GM13977 (cell line): ENCODE data around the gene NRIP3.

ENCODE experiments used
- DNase-seq: peaks from one replicate; pipeline ENCODE4 v3.0.0; 2012; ENCODE audit warnings: low spot score
- in situ Hi-C: fragments of 300-500 bp; cut with MboI; formaldehyde crosslinking; loops from one replicate; pipeline ENCODE4 v1.12.0; 2022; ENCODE audit warnings: low sequenced_read_pairs, low pct_unique_long_range_greater_than_20kb, mixed read lengths, inconsistent platforms; ENCODE audit not compliant: unreplicated experiment
- TF ChIP-seq, protein P1 (sequence below): IDR thresholded peaks from 2 replicates; pipeline ENCODE4 v1.5.1; 2012; ENCODE audit warnings: mild to moderate bottlenecking, control low read depth; ENCODE audit not compliant: insufficient read depth; ENCODE audit errors: extremely low read depth, missing control alignments

The NRIP3 gene

DNA sequence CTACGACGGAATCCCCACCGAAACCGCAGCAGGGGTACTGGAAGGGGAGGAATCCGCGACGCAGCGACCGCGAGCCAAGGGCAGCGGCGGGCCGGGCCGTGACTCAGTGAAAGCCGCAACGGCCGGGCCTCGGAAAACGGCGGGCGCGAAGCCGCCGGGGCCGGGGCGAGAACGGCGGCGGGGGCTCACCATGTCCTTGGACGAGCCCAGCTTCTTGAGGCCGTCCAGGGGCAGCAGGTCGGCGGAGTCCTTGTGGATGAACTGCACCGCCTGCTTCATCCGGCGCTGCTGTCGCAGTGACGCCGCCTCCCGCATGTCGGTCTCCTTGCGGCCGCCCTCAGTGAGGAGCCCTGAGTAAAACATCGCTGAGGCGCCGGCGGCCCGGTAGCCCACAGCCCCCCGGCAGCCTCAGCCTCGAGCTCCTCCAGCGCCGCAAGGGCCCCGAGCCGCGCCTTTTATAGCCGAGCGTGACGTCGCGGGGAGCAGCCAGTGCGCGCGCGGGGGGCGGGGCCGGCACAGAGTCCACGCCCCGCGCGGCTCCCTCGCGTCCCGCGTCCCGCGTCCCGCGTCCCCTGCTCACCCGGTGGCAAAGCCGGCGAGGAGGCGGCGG is at the start of gene NRIP3:
TSS of gene NRIP3 (minus strand) at position 429 of the 610 bp plus-strand sequence. CDS start at position 363, 66 bp downstream.
- in situ Hi-C loops, result no loop called here
- TF ChIP-seq, protein P1, sequence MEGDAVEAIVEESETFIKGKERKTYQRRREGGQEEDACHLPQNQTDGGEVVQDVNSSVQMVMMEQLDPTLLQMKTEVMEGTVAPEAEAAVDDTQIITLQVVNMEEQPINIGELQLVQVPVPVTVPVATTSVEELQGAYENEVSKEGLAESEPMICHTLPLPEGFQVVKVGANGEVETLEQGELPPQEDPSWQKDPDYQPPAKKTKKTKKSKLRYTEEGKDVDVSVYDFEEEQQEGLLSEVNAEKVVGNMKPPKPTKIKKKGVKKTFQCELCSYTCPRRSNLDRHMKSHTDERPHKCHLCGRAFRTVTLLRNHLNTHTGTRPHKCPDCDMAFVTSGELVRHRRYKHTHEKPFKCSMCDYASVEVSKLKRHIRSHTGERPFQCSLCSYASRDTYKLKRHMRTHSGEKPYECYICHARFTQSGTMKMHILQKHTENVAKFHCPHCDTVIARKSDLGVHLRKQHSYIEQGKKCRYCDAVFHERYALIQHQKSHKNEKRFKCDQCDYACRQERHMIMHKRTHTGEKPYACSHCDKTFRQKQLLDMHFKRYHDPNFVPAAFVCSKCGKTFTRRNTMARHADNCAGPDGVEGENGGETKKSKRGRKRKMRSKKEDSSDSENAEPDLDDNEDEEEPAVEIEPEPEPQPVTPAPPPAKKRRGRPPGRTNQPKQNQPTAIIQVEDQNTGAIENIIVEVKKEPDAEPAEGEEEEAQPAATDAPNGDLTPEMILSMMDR, result no peak
- DNase-seq, result peak; percentile 82

DNA sequence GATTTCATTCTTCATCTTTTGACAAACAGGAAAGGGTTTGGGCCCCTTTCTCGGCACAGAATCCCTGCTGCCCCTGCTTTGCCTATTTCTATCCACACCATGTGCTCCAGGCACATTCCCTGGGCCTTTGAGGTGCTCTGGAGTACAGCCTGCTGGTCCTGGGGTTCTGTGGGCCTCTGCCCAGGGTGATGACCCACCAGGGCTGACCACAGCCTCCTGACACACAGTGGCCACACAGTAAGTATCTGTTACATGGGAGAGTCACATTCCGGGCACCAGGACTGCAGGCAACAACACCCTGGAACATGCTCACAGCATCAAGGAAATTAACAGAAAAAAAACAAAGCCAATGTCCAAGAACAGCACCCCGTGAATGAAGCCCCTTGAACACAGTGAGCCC is 48.5 kb upstream of the NRIP3 start:
- TF ChIP-seq, protein P1, result no peak
- in situ Hi-C loops, result no loop called here
- no peak for DNase-seq

DNA sequence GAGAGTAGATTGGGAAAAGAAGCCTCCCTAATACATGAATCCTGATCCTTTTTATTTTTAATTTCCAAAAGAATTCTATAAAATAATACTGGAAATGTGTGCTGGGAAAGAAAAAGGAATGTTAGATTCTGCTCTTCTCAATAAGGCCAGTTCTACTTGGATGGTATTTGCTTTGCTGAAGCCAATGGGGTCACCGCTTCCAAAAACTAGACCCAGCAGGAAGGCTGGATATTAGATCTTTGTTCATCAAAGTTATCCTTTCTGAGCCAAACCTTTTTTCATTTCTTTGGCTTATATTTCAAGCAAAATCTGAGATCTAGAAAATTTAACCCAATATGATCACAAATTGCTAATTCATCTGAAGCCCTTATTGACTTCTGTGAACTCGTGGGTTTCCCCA is 46.2 kb upstream of the NRIP3 start:
- DNase-seq, result no peak
- TF ChIP-seq, protein P1, result no peak
- in situ Hi-C loops, result no loop called here

DNA sequence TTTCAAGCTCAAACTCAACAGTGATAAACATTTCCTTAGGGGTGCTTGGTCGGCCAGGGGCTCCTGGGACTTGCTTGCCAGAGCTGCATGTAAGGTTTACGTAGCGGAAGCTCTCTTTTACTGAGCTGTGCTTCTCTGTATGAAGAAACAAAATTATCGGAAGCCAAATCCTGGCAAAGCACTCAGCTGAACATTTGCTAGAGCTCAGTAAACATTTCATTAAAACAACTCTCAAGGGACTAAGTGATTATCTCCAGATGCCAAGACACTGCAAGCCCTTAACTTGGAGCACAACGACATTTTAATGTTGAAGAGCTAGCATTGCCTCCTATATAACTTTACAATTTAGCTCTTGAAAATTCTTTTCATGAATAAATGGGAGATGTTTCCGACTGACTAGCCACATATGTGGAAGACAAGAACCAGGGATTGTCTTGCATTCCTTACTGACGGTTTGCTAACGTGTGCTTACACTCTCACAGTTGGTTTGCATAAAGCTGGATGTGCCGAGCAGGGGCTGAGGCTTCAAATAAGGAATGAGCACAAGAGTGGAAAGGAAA is 44.2 kb upstream of the NRIP3 start:
- TF ChIP-seq, protein P1, result no peak
- in situ Hi-C loops, result no loop called here

DNA sequence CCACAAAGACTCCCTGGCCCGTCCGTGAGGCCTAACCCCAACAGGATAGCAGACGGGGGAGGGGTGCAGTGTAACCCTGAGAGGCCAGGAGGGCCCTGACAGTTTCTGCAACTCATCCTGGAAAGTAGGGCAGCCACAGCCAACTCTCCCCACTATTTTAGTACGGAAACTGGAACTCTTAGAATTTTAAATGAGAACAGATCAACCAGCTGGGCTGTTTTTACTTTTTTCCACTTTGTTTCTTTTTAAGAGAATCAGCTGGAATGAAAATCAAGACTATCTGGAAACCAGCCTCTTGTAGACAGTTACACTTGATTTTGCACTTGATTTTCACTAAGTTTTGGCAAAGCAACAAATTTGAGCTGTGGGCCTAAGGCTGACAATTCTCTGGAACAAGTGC is 42.7 kb upstream of the NRIP3 start:
- in situ Hi-C loops, result no loop called here
- no peak for DNase-seq
- TF ChIP-seq, protein P1, result no peak

More for the DNA sequence above, 44.2 kb upstream of the NRIP3 start:
- no peak for DNase-seq

DNA sequence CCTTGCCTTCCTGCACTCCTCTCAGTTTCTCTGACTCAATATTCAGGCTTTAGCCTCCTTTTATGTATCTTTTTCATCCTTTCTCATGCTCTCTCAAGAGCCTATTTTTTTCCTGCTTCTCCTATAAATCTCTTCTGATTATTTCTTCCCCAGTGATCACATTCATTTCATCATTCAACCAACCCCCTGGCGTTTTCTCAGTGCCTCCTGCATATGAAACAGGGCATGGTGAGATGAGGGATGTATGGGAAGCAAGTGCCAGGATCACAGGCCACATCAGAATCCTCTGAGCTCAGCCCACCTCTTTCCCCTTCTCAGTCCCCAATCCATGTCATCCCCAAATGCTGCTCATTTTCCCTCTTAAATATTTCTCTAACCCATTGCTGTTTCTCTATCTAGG is 38.7 kb upstream of the NRIP3 start:
- in situ Hi-C loops, result no loop called here
- no peak for DNase-seq
- TF ChIP-seq, protein P1, result no peak
